Pancreas (tissue), 10 donors: Measurements from ENCODE around the gene RMDN3. TPM values are rescaled to one million over a fixed set of nuclear protein-coding genes. Genes with fewer than 3 reads are reported as not detected.

Experiments used
- ATAC-seq, 4 donors: fragments of 200-7000 bp; cut with Tn5 transposase; one replicate each; pipeline versions ENCODE4 v1.8.0 to v1.9.1; 2020; ENCODE audit warnings: mild to moderate bottlenecking in 4 of 4, moderate library complexity in 4 of 4
- DNase-seq, 6 donors: peaks; one replicate each; pipeline ENCODE4 v3.0.0-alpha.2; 2020
- FAIRE-seq: peaks from 2 replicates; lab custom pipeline; 2012; peaks lifted over from hg19 to GRCh38; lab: Jason Lieb, UNC
- H3K27ac ChIP-seq, 4 donors: fragments of 200-600 bp; sonication (generic); 1 replicate in 3 of 4; 2 replicates in 1 of 4; pipeline versions ENCODE4 v1.5.0 to v1.8.0; 2020
- H3K27me3 ChIP-seq, 4 donors: fragments of 200-600 bp; one replicate each; pipeline ENCODE4 v1.8.0; 2021
- H3K36me3 ChIP-seq, 3 donors: fragments of 200-600 bp; sonication (generic) in 1 of 3; one replicate each; pipeline versions ENCODE4 v1.5.0 to v1.8.0; 2020 to 2021
- H3K4me1 ChIP-seq, 3 donors: fragments of 200-600 bp; one replicate each; pipeline ENCODE4 v1.8.0; 2021
- H3K4me3 ChIP-seq, 4 donors: fragments of 200-600 bp; sonication (generic) in 2 of 4; one replicate each; pipeline versions ENCODE4 v1.5.0 to v1.8.0; 2020 to 2021
- H3K9me3 ChIP-seq, 4 donors: fragments of 200-600 bp; one replicate each; pipeline ENCODE4 v1.8.0; 2021
- CTCF ChIP-seq, 4 donors: fragments of 200-600 bp; sonication (generic) in 3 of 4; IDR thresholded peaks; one replicate each; pipeline versions ENCODE4 v1.5.0 to v1.8.0; 2021; ENCODE audit warnings: antibody characterized with exemption in 4 of 4
- WGBS, 2 donors: extraction: QIAGEN DNeasy Blood & Tissue Kit; methylation state at CpG; one replicate each; pipeline ENCODE4 v1.1.7; 2013; 5-methylcytosine and 5-hydroxymethylcytosine counted together
- intact Hi-C, 3 donors: fragments of 100-400 bp; cut with DNase I; formaldehyde crosslinking; loops; one replicate each; pipeline versions ENCODE4 v1.11.1 to v1.14.2; 2022
- polyA plus RNA-seq, 2 donors: library from polyadenylated mRNA; stranded (reverse); fragments of 200-250 nt; gene quantifications; one replicate each; pipeline ENCODE4 v1.2.3, GENCODE V29; 2013
- total RNA-seq, 6 donors: library from RNA; stranded (reverse); fragmentation: NEBNext Ultra II Directional in 4 of 6; extraction: Animal tissue kit (Norgen Biotek cat#: 25700) in 4 of 6; gene quantifications; one replicate each; pipeline versions ENCODE4 v1.2.1 to v1.2.4, GENCODE V29; 2021 to 2023
- donor health status: healthy with polysubstance abuse.
- donor health status: DM: no; HTN: no; CAD: no; lungs with moderate emphysema.
- donor health status: DM: no; HTN: no; CAD: no.
- donor health status: control.
- donor health status: control.
- donor health status: Bipolar disorder and iron deficiency.
- donor health status: DM: yes; HTN: yes; CAD: no.
- donor health status: DM: no; HTN: no; CAD: no.
- donor health status: DM: no; HTN: no; CAD: no.
- donor health status: DM: yes; HTN: yes; CAD: no.

RMDN3 gene
- total and polyA plus RNA-seq, 8 donors, result 11.9 to 21.3 (median 17.2) TPM

DNA sequence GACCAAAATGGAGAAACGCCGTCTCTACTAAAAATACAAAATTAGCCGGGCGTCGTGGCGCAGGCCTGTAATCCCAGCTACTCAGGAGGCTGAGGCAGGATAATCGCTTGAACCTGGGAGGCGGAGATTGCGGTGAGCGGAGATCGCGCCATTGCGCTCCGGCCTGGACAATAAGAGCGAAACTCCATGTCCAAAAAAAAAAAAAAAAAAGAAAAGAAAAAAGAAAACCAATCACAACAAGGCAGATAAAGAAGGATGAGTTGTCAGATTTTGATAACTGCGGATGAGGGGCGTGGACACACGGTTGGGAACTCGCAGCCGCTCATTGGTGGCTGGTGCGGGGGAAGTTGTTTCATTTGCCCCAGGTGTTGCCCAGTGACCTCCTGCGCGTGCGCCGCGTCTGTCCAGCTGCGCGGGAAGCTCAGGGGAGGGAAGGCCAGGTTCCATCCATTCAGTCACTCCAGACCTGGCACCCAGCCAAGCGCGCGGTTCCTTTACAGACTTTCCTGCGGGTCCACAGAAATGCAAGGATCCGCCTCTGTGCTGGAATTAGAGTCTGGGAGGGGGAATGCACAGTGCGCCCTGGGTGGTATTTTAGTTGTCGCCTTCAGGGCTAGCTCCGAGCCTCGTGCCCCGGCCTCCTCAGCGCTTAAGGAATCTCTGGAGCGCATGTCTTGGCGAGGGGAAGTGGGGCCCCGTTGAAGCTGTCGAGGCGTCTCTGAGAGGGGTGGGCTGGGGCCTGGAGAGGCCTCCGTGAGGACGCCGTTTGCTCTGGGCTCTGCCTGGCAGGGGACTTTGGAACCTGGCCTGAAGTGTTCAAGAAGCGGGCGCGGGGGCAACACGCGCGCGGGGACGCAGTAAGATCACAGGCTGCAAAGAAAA is 8.1 kb upstream of the RMDN3 start:
- Histone ChIP-seq H3K4me3 (peak overlapping the region; percentile 40 to 56 (median 50)), H3K36me3 (no peaks in the 10 kb centered on the region), H3K4me1 (peaks cover 9 to 13% (median 9%) of the 10 kb centered on the region in 3 donors), H3K27me3 (no peaks in the 10 kb centered on the region), H3K9me3 (no peaks in the 10 kb centered on the region), H3K27ac (peak overlapping the region; percentile 76 to 92 (median 87))
- WGBS, 2 donors, result 28 to 31% methylated on average over 50 to 55 of the region's 55 CpGs
- intact Hi-C loops, result no loop called here
- ATAC-seq (peak; percentile 49 to 68 (median 58)), DNase-seq (peak; percentile 78 to 96 (median 87)), FAIRE-seq (no peak)
- TF ChIP-seq CTCF (IDR thresholded peaks at IDR 0.05), result no peak

DNA sequence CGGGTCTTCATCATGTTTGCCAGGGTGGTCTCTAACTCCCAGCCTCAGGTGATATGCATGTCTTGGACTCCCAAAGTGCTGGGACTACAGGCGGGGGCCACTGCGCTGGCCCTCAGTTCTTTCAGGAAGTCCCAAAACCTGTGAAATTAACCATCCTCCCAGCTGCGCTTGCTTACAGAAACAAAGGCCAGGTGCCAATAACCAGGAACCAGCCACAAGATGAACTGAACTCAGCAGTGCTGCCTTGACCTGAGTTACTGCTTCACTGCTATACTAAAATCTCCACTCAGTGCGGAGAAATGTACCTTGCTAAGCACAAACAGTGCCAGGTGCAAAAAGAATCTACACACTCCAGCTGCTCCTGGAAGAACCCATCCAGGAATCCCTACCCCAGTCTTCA is 4.9 kb upstream of the RMDN3 start:
- ATAC-seq (no peak), DNase-seq (no peak), FAIRE-seq (no peak)
- Histone ChIP-seq H3K4me3 (no peak overlapping the region), H3K36me3 (no peaks in the 10 kb centered on the region), H3K27ac (no peak overlapping the region), H3K27me3 (no peaks in the 10 kb centered on the region), H3K4me1 (peaks cover 6 to 8% (median 8%) of the 10 kb centered on the region in 3 donors), H3K9me3 (no peaks in the 10 kb centered on the region)
- TF ChIP-seq CTCF (IDR thresholded peaks at IDR 0.05), result no peak
- intact Hi-C loops, result no loop called here
- 89 to 93% methylated on average over 5 of the region's 5 CpGs for whole genome bisulfite sequencing, 2 donors

- Histone ChIP-seq H3K27me3 (no peaks in the 10 kb centered on the region), H3K36me3 (no peaks in the 10 kb centered on the region), H3K4me3 (no peak overlapping the region), H3K27ac (no peak overlapping the region), H3K4me1 (peaks cover 0 to 6% (median 3%) of the 10 kb centered on the region in 3 donors), H3K9me3 (no peaks in the 10 kb centered on the region)
- TF ChIP-seq CTCF (IDR thresholded peaks at IDR 0.05), result no peak
- intact Hi-C loops, result no loop called here
- 54 to 64% methylated on average over 6 of the region's 6 CpGs for WGBS, 2 donors
- ATAC-seq (no peak), FAIRE-seq (no peak), DNase-seq (peak in 1 of 6 donors; percentile 7)
These were observed 1.9 kb upstream of the RMDN3 start for GRCh38 chr15:40756938-40757337.

DNA sequence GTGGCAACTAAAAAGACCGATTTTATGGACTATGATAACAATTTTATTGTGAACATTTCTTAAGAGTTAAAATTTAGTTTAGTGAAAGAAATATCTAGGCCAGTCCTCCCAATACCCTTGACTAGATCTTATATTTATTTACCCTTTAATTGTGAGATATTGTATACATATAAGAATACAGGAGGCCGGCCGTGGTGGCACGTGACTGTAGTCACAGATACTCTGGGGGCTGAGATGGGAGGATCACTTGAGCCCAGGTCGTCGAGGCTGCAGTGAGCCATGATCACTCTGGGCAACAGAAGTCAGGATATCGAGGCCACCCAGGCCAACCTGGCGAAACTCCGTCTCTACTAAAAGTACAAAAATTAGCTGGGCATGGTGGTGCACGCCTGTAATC is 756 bp upstream of the RMDN3 start:
- DNase-seq, result peak in 1 of 6 donors; percentile 50
- peak overlapping the region; percentile 69 to 92 (median 78) for H3K4me3 ChIP-seq
- no peak for FAIRE-seq
- intact Hi-C loops, result no loop called here
- ATAC-seq, result no peak
- H3K9me3 ChIP-seq, result no peaks in the 10 kb centered on the region
- H3K4me1 ChIP-seq, result peaks cover 0 to 6% (median 3%) of the 10 kb centered on the region in 3 donors
- peak overlapping the region in 3 of 4 donors; percentile 62 to 78 (median 77) for H3K27ac ChIP-seq
- H3K36me3 ChIP-seq, result peaks cover 0 to 5% (median 3%) of the 10 kb centered on the region in 3 donors
- WGBS, 2 donors, result 56 to 60% methylated on average over 10 of the region's 10 CpGs
- no peaks in the 10 kb centered on the region for H3K27me3 ChIP-seq
- TF ChIP-seq CTCF (IDR thresholded peaks at IDR 0.05), result no peak

GRCh38 chr15:40754574-40754882 is 526 bp downstream of the RMDN3 start:
- H3K36me3 ChIP-seq, result peaks cover 0 to 9% (median 5%) of the 10 kb centered on the region in 3 donors
- H3K9me3 ChIP-seq, result no peaks in the 10 kb centered on the region
- ATAC-seq, result peak; percentile 35 to 72 (median 63)
- H3K4me3 ChIP-seq, result peak overlapping the region; percentile 69 to 92 (median 78)
- peaks cover 0 to 6% (median 3%) of the 10 kb centered on the region in 3 donors for H3K4me1 ChIP-seq
- intact Hi-C loops, result no loop called here
- H3K27me3 ChIP-seq, result no peaks in the 10 kb centered on the region
- H3K27ac ChIP-seq, result peak overlapping the region; percentile 62 to 83 (median 78)
- 0% methylated on average over 22 of the region's 22 CpGs for WGBS, 2 donors
- TF ChIP-seq CTCF (IDR thresholded peaks at IDR 0.05), result no peak
- DNase-seq, result peak in 4 of 6 donors; percentile 31 to 84 (median 57)
- FAIRE-seq, result no peak
